A549 (cell line): ENCODE measurements around the gene PRKRA.

Experiments used
- CHD2 ChIP-seq: fragments of 150-350 bp; IDR thresholded peaks from 2 replicates; pipeline ENCODE4 v1.6.1; 2014; ENCODE audit warnings: low read length; ENCODE audit not compliant: partially characterized antibody
- MYC ChIP-seq: IDR thresholded peaks from 2 replicates; pipeline ENCODE4 v1.6.1; 2012; ENCODE audit warnings: mild to moderate bottlenecking, inconsistent platforms, low read length, improper control_type of control experiment, borderline replicate concordance
- PHF8 ChIP-seq: fragments of 200-600 bp; sonication (generic); IDR thresholded peaks from 2 replicates; pipeline ENCODE4 v1.6.1; 2016; ENCODE audit warnings: low read depth, mild to moderate bottlenecking, antibody characterized with exemption, moderate library complexity, borderline replicate concordance
- POLR2A ChIP-seq: IDR thresholded peaks from 2 replicates; pipeline ENCODE4 v1.6.1; 2012; ENCODE audit warnings: mild to moderate bottlenecking, low read length
- TF ChIP-seq, protein P1 (sequence below): fragments of >200 bp; sonication (Bioruptor Twin); formaldehyde crosslinking; IDR thresholded peaks from 3 replicates; pipeline ENCODE4 v1.5.1; 2016
- TF ChIP-seq, protein P2 (sequence below): fragments of 200-600 bp; sonication (generic); IDR thresholded peaks from 2 replicates; pipeline ENCODE4 v1.6.1; 2016; ENCODE audit warnings: antibody characterized with exemption, mild to moderate bottlenecking, moderate library complexity

GRCh38 chr2:178427458-178427857 lies 23.5 kb downstream of the PRKRA start:
- TF ChIP-seq, protein P1, sequence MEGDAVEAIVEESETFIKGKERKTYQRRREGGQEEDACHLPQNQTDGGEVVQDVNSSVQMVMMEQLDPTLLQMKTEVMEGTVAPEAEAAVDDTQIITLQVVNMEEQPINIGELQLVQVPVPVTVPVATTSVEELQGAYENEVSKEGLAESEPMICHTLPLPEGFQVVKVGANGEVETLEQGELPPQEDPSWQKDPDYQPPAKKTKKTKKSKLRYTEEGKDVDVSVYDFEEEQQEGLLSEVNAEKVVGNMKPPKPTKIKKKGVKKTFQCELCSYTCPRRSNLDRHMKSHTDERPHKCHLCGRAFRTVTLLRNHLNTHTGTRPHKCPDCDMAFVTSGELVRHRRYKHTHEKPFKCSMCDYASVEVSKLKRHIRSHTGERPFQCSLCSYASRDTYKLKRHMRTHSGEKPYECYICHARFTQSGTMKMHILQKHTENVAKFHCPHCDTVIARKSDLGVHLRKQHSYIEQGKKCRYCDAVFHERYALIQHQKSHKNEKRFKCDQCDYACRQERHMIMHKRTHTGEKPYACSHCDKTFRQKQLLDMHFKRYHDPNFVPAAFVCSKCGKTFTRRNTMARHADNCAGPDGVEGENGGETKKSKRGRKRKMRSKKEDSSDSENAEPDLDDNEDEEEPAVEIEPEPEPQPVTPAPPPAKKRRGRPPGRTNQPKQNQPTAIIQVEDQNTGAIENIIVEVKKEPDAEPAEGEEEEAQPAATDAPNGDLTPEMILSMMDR = no peak
- TF ChIP-seq PHF8 (no peak), CHD2 (no peak), POLR2A (no peak), MYC (no peak)
- TF ChIP-seq, protein P2, sequence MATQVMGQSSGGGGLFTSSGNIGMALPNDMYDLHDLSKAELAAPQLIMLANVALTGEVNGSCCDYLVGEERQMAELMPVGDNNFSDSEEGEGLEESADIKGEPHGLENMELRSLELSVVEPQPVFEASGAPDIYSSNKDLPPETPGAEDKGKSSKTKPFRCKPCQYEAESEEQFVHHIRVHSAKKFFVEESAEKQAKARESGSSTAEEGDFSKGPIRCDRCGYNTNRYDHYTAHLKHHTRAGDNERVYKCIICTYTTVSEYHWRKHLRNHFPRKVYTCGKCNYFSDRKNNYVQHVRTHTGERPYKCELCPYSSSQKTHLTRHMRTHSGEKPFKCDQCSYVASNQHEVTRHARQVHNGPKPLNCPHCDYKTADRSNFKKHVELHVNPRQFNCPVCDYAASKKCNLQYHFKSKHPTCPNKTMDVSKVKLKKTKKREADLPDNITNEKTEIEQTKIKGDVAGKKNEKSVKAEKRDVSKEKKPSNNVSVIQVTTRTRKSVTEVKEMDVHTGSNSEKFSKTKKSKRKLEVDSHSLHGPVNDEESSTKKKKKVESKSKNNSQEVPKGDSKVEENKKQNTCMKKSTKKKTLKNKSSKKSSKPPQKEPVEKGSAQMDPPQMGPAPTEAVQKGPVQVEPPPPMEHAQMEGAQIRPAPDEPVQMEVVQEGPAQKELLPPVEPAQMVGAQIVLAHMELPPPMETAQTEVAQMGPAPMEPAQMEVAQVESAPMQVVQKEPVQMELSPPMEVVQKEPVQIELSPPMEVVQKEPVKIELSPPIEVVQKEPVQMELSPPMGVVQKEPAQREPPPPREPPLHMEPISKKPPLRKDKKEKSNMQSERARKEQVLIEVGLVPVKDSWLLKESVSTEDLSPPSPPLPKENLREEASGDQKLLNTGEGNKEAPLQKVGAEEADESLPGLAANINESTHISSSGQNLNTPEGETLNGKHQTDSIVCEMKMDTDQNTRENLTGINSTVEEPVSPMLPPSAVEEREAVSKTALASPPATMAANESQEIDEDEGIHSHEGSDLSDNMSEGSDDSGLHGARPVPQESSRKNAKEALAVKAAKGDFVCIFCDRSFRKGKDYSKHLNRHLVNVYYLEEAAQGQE = no peak
